Astrocyte (in vitro differentiated cells and primary cell): Measurements from ENCODE around the gene TSPAN15. TPM values are rescaled to one million over a fixed set of nuclear protein-coding genes. Genes with fewer than 3 reads are reported as not detected.

ENCODE experiments used
- DNase-seq: peaks from one replicate; pipeline ENCODE4 v3.0.0-alpha.2; 2010; ENCODE audit warnings: low read depth
- FAIRE-seq: peaks from 2 replicates; lab custom pipeline; 2011; peaks lifted over from hg19 to GRCh38; lab: Jason Lieb, UNC
- H2AFZ ChIP-seq: 2 replicates; pipeline ENCODE4 v1.6.0; 2012; ENCODE audit warnings: low read depth, low read length, inconsistent platforms
- H3K27ac ChIP-seq: 2 replicates; pipeline ENCODE4 v1.5.1; 2011; ENCODE audit warnings: low read depth, low read length, inconsistent platforms
- H3K27me3 ChIP-seq: 2 replicates; pipeline ENCODE4 v1.6.0; 2011; ENCODE audit warnings: low read length, inconsistent platforms; ENCODE audit not compliant: insufficient read depth
- H3K36me3 ChIP-seq: 2 replicates; pipeline ENCODE4 v1.5.1; 2011; ENCODE audit warnings: low read length, inconsistent platforms; ENCODE audit not compliant: insufficient read depth
- H3K4me1 ChIP-seq: 2 replicates; pipeline ENCODE4 v1.5.1; 2011; ENCODE audit warnings: low read length, inconsistent platforms; ENCODE audit not compliant: insufficient read depth
- H3K4me2 ChIP-seq: 2 replicates; pipeline ENCODE4 v1.6.0; 2012; ENCODE audit warnings: low read length, inconsistent platforms
- H3K4me3 ChIP-seq: 2 replicates; pipeline ENCODE4 v1.5.1; 2011; ENCODE audit warnings: low read depth, mild to moderate bottlenecking, low read length, inconsistent platforms; ENCODE audit not compliant: insufficient read depth
- H3K79me2 ChIP-seq: 2 replicates; pipeline ENCODE4 v1.6.0; 2012; ENCODE audit warnings: mild to moderate bottlenecking, low read length, inconsistent platforms; ENCODE audit not compliant: insufficient read depth
- H3K9ac ChIP-seq: 2 replicates; pipeline ENCODE4 v1.6.0; 2012; ENCODE audit warnings: mild to moderate bottlenecking, low read length, inconsistent platforms
- H3K9me3 ChIP-seq: 2 replicates; pipeline ENCODE4 v1.5.1; 2012; ENCODE audit warnings: low read depth, mild to moderate bottlenecking, low read length, inconsistent platforms; ENCODE audit not compliant: insufficient read depth
- H4K20me1 ChIP-seq: 2 replicates; pipeline ENCODE4 v1.6.0; 2012; ENCODE audit warnings: low read length, inconsistent platforms; ENCODE audit not compliant: insufficient read depth
- H3K27ac Mint-ChIP-seq: one replicate; pipeline ENCODE4 v1.8.0; 2021; ENCODE audit warnings: mild to moderate bottlenecking, mixed read lengths; ENCODE audit not compliant: unreplicated experiment
- H3K27me3 Mint-ChIP-seq: one replicate; pipeline ENCODE4 v1.8.0; 2021; ENCODE audit warnings: low read depth, mixed read lengths; ENCODE audit not compliant: unreplicated experiment
- H3K36me3 Mint-ChIP-seq: one replicate; pipeline ENCODE4 v1.8.0; 2021; ENCODE audit warnings: low read depth, mixed read lengths; ENCODE audit not compliant: unreplicated experiment
- H3K4me1 Mint-ChIP-seq: one replicate; pipeline ENCODE4 v1.8.0; 2021; ENCODE audit warnings: low read depth, mixed read lengths; ENCODE audit not compliant: unreplicated experiment
- H3K4me3 Mint-ChIP-seq: one replicate; pipeline ENCODE4 v1.8.0; 2021; ENCODE audit warnings: mild to moderate bottlenecking, moderate library complexity, mixed read lengths; ENCODE audit not compliant: unreplicated experiment
- H3K9me3 Mint-ChIP-seq: one replicate; pipeline ENCODE4 v1.8.0; 2021; ENCODE audit warnings: mild to moderate bottlenecking, mixed read lengths; ENCODE audit not compliant: unreplicated experiment
- EZH2 ChIP-seq: IDR thresholded peaks from 2 replicates; pipeline ENCODE4 v1.6.1; 2012; ENCODE audit warnings: mild to moderate bottlenecking, low read length, inconsistent platforms; ENCODE audit not compliant: insufficient read depth
- total RNA-seq: library from RNA; stranded (reverse); gene quantifications from 2 replicates; pipeline ENCODE4 v1.2.1, GENCODE V29; 2021
- TF ChIP-seq, protein P1 (sequence below): IDR thresholded peaks from 2 replicates; pipeline ENCODE4 v1.5.1; 2011; ENCODE audit warnings: low read depth, mild to moderate bottlenecking, inconsistent platforms, low read length, moderate library complexity; ENCODE audit not compliant: insufficient read depth

TSPAN15 gene
- total RNA-seq, 1 donor from 2014 or later: 9.4 TPM

DNA sequence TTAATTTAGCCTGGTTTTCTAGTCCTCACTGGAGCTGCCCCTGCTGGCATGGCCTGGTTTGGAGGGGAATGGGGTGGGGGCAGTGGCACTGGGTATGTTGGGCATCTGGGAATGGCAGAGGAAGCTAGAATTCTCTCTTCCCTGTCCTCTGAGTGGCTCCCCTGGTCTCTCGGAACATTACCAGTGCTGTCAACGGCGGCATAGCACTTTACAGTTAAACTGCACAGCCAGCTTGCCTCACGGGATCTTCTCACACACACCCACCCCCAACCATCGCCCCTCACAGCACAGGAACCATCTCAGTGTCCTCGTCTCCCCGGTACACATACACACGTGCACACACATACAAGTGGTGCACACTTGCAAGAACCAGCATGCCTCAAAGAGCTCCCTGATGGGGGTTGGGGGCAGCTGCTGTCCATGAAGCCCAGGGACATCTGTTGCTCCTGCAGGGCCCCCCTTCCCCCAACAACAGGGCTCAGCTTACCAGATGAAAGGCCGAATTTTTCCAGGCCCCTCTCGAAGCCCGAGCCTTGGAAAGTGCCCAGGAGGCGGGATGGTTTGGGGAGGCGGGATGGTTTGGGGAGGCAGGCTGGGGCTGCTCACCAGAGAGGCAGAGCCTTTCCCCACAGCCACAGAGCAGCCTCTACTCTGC, 41.0 kb downstream of the TSPAN15 start:
- no peak overlapping the region for H3K4me3 Mint-ChIP-seq
- Histone ChIP-seq H3K4me3 (no peak overlapping the region), H3K4me2 (no peak overlapping the region), H3K27ac (no peak overlapping the region), H3K9me3 (no peaks in the 10 kb centered on the region), H3K27me3 (peaks cover 6% of the 10 kb centered on the region), H3K4me1 (no peaks in the 10 kb centered on the region), H4K20me1 (no peaks in the 10 kb centered on the region), H2AFZ (no peak overlapping the region), H3K79me2 (no peaks in the 10 kb centered on the region), H3K36me3 (no peaks in the 10 kb centered on the region), H3K9ac (no peak overlapping the region)
- no peak for DNase-seq
- TF ChIP-seq EZH2: no peak
- TF ChIP-seq, protein P1, sequence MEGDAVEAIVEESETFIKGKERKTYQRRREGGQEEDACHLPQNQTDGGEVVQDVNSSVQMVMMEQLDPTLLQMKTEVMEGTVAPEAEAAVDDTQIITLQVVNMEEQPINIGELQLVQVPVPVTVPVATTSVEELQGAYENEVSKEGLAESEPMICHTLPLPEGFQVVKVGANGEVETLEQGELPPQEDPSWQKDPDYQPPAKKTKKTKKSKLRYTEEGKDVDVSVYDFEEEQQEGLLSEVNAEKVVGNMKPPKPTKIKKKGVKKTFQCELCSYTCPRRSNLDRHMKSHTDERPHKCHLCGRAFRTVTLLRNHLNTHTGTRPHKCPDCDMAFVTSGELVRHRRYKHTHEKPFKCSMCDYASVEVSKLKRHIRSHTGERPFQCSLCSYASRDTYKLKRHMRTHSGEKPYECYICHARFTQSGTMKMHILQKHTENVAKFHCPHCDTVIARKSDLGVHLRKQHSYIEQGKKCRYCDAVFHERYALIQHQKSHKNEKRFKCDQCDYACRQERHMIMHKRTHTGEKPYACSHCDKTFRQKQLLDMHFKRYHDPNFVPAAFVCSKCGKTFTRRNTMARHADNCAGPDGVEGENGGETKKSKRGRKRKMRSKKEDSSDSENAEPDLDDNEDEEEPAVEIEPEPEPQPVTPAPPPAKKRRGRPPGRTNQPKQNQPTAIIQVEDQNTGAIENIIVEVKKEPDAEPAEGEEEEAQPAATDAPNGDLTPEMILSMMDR: no peak
- H3K27ac Mint-ChIP-seq: no peak overlapping the region
- H3K9me3 Mint-ChIP-seq: peaks cover 14% of the 10 kb centered on the region
- H3K36me3 Mint-ChIP-seq: peaks cover 16% of the 10 kb centered on the region
- no peak for FAIRE-seq
- H3K27me3 Mint-ChIP-seq: peaks cover 2% of the 10 kb centered on the region
- H3K4me1 Mint-ChIP-seq: no peaks in the 10 kb centered on the region

DNA sequence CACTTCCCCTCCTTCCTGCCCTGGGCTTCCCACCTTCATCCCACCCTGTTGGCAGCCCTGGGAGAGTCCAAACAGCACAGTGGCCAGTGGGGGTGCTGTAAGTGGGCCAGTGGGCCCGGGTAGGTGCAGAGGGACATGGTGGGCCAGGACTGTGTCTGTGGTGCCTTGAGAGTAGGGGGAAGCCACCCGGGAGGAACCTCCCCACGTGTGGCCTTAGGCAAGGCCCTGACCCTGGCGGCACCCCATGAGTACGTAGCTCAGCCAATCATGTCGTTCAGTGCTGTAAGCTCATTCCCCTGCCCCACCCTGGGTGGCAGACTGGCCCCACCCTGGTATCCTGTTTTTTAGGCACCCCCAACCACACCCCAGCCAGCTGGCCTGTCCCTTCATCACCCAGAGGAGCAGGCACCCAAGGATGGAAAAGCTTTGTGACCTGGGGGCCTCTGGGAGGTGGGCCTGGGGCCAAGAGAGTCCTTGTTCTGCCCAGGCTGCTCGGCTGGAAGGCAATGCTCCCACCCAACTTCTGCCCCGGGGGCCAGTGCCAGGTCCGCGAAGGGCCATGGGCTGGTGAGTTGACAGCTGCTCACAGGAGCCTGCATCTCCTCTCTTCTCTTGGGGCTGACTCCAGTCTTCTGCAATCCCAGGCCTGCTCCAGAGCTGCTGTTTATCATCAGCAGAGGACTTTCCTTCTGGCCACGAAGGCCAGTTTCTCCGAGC, 41.6 kb downstream of the TSPAN15 start:
- Histone ChIP-seq H3K9me3 (no peaks in the 10 kb centered on the region), H3K4me3 (no peak overlapping the region), H3K9ac (no peak overlapping the region), H4K20me1 (no peaks in the 10 kb centered on the region), H2AFZ (no peak overlapping the region), H3K4me2 (no peak overlapping the region), H3K4me1 (no peaks in the 10 kb centered on the region), H3K27me3 (peaks cover 6% of the 10 kb centered on the region), H3K79me2 (no peaks in the 10 kb centered on the region), H3K27ac (no peak overlapping the region), H3K36me3 (no peaks in the 10 kb centered on the region)
- peaks cover 13% of the 10 kb centered on the region for H3K9me3 Mint-ChIP-seq
- H3K27me3 Mint-ChIP-seq: peaks cover 2% of the 10 kb centered on the region
- no peak for FAIRE-seq
- no peaks in the 10 kb centered on the region for H3K4me1 Mint-ChIP-seq
- no peak overlapping the region for H3K27ac Mint-ChIP-seq
- no peak overlapping the region for H3K4me3 Mint-ChIP-seq
- TF ChIP-seq, protein P1: no peak
- no peak for TF ChIP-seq EZH2
- no peak for DNase-seq
- H3K36me3 Mint-ChIP-seq: peaks cover 16% of the 10 kb centered on the region
